Endodermal cell (in vitro differentiated cells): ENCODE data around the gene RADX. TPM values are rescaled to one million over a fixed set of nuclear protein-coding genes. Genes with fewer than 3 reads are reported as not detected.

Experiments used
- DNase-seq: peaks from one replicate; pipeline ENCODE4 v3.0.0-alpha.2; 2017
- H3K27ac ChIP-seq: 2 replicates; pipeline ENCODE4 v1.5.1; 2013; ENCODE audit warnings: mild to moderate bottlenecking, low read depth, low read length, moderate library complexity
- H3K27me3 ChIP-seq: 2 replicates; pipeline ENCODE4 v1.6.1; 2013; ENCODE audit warnings: mild to moderate bottlenecking, low read length, moderate library complexity; ENCODE audit not compliant: insufficient read depth, control insufficient read depth, poor library complexity, severe bottlenecking
- H3K36me3 ChIP-seq: 2 replicates; pipeline ENCODE4 v1.7.0; 2013; ENCODE audit warnings: mild to moderate bottlenecking, low read length, moderate library complexity; ENCODE audit not compliant: control insufficient read depth, insufficient read depth
- H3K4me1 ChIP-seq: one replicate; pipeline ENCODE4 v1.7.0; 2013; ENCODE audit warnings: low read length; ENCODE audit not compliant: control insufficient read depth, insufficient read depth
- H3K4me3 ChIP-seq: 2 replicates; pipeline ENCODE4 v1.5.1; 2013; ENCODE audit warnings: mild to moderate bottlenecking, low read length, moderate library complexity
- H3K9ac ChIP-seq: 2 replicates; pipeline ENCODE4 v1.6.1; 2013; ENCODE audit warnings: mild to moderate bottlenecking, low read length, moderate library complexity; ENCODE audit not compliant: poor library complexity, severe bottlenecking; ENCODE audit errors: extremely low read depth
- H3K9me3 ChIP-seq: 2 replicates; pipeline ENCODE4 v1.6.1; 2013; ENCODE audit warnings: mild to moderate bottlenecking, low read length, moderate library complexity; ENCODE audit not compliant: control insufficient read depth
- H3K27ac Mint-ChIP-seq: 2 replicates; pipeline ENCODE4 v1.8.0; 2020; ENCODE audit warnings: mixed read lengths
- H3K27me3 Mint-ChIP-seq: 2 replicates; pipeline ENCODE4 v1.8.0; 2021; ENCODE audit warnings: mild to moderate bottlenecking, mixed read lengths; ENCODE audit not compliant: insufficient read depth
- H3K36me3 Mint-ChIP-seq: 2 replicates; pipeline ENCODE4 v1.8.0; 2020; ENCODE audit warnings: low read depth, mixed read lengths
- H3K4me1 Mint-ChIP-seq: 2 replicates; pipeline ENCODE4 v1.8.0; 2020; ENCODE audit warnings: mixed read lengths
- H3K4me3 Mint-ChIP-seq: 2 replicates; pipeline ENCODE4 v1.8.0; 2020; ENCODE audit warnings: mild to moderate bottlenecking, moderate library complexity, mixed read lengths
- H3K9me3 Mint-ChIP-seq: 2 replicates; pipeline ENCODE4 v1.8.0; 2020; ENCODE audit warnings: mild to moderate bottlenecking, mixed read lengths
- WGBS, 2 experiments: methylation state at CpG; one replicate each; pipeline versions ENCODE4 v1.1.5 to v1.1.7; 2013; ENCODE audit warnings: missing lambda C conversion rate in 2 of 2, mixed read lengths in 1 of 2; ENCODE audit not compliant: insufficient coverage in 1 of 2, insufficient read length in 1 of 2; 5-methylcytosine and 5-hydroxymethylcytosine counted together
- total RNA-seq, 2 donors: library from RNA; stranded (reverse); fragmentation: NEBNext Ultra II Directional in 1 of 2; extraction: Animal tissue kit (Norgen Biotek cat#: 25700) in 1 of 2; gene quantifications; 2 replicates in 1 of 2; 3 replicates in 1 of 2; pipeline ENCODE4 v1.2.1, GENCODE V29; 2021
- TF ChIP-seq, protein P1 (sequence below): fragments of 200-600 bp; sonication (generic); conservative IDR thresholded peaks from 2 replicates; pipeline ENCODE4 v1.5.0; 2021; ENCODE audit warnings: antibody characterized with exemption, mild to moderate bottlenecking

Gene RADX
- total RNA-seq, 2 donors from 2014 or later: 0.40 to 4.3 TPM

GRCh38 chrX:106566362-106566761, 45.4 kb upstream of the RADX start:
- 76 to 92% methylated on average over 4 to 8 of the region's 8 CpGs for WGBS, 2 experiments
- H3K36me3 Mint-ChIP-seq: no peaks in the 10 kb centered on the region

DNA sequence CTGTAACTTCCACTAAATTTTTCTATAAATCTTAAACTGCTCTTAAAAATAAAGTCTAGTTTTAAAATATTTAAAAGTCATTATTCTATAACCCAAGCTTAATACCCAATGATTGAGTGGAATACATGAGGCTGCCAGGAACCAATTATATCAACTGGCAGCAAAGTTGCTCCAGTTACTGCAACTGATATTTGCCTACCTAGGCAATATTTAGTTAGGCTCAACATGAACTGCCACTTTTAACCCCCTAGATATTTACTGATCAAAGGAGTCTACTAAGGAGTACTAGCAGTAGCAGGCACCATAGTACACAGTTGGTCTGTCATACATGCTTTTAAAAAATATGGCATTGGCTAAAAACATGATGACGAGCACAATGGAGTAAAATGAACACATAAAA, 29.9 kb upstream of the RADX start:
- no peak overlapping the region for H3K4me3 ChIP-seq
- Mint-ChIP-seq H3K4me1 (no peaks in the 10 kb centered on the region), H3K9me3 (peaks cover 61% of the 10 kb centered on the region)

More at GRCh38 chrX:106566362-106566761, 45.4 kb upstream of the RADX start:
- no peaks in the 10 kb centered on the region for H3K27me3 ChIP-seq
- TF ChIP-seq, protein P1, sequence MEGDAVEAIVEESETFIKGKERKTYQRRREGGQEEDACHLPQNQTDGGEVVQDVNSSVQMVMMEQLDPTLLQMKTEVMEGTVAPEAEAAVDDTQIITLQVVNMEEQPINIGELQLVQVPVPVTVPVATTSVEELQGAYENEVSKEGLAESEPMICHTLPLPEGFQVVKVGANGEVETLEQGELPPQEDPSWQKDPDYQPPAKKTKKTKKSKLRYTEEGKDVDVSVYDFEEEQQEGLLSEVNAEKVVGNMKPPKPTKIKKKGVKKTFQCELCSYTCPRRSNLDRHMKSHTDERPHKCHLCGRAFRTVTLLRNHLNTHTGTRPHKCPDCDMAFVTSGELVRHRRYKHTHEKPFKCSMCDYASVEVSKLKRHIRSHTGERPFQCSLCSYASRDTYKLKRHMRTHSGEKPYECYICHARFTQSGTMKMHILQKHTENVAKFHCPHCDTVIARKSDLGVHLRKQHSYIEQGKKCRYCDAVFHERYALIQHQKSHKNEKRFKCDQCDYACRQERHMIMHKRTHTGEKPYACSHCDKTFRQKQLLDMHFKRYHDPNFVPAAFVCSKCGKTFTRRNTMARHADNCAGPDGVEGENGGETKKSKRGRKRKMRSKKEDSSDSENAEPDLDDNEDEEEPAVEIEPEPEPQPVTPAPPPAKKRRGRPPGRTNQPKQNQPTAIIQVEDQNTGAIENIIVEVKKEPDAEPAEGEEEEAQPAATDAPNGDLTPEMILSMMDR: no peak
- H3K9ac ChIP-seq: no peak overlapping the region
- no peak for DNase-seq
- Mint-ChIP-seq H3K27ac (no peak overlapping the region), H3K4me3 (no peak overlapping the region), H3K9me3 (peaks cover 70% of the 10 kb centered on the region), H3K27me3 (peaks cover 20% of the 10 kb centered on the region), H3K4me1 (peaks cover 8% of the 10 kb centered on the region)
- no peaks in the 10 kb centered on the region for H3K9me3 ChIP-seq
- H3K36me3 ChIP-seq: no peaks in the 10 kb centered on the region
- no peaks in the 10 kb centered on the region for H3K4me1 ChIP-seq
- H3K27ac ChIP-seq: no peak overlapping the region
- no peak overlapping the region for H3K4me3 ChIP-seq

GRCh38 chrX:106585478-106585877, 26.3 kb upstream of the RADX start:
- Histone ChIP-seq H3K27ac (no peak overlapping the region), H3K9me3 (no peaks in the 10 kb centered on the region), H3K9ac (no peak overlapping the region), H3K27me3 (no peaks in the 10 kb centered on the region), H3K4me1 (no peaks in the 10 kb centered on the region), H3K36me3 (no peaks in the 10 kb centered on the region), H3K4me3 (no peak overlapping the region)
- WGBS, 2 experiments: 100% methylated on average over 2 of the region's 2 CpGs; no CpG with 5 or more reads in 1 of the 2 experiments
- H3K4me3 Mint-ChIP-seq: no peak overlapping the region
- H3K36me3 Mint-ChIP-seq: no peaks in the 10 kb centered on the region
- no peak for DNase-seq
- no peak overlapping the region for H3K27ac Mint-ChIP-seq
- peaks cover 32% of the 10 kb centered on the region for H3K9me3 Mint-ChIP-seq
- TF ChIP-seq, protein P1: no peak
- H3K4me1 Mint-ChIP-seq: no peaks in the 10 kb centered on the region
- H3K27me3 Mint-ChIP-seq: no peaks in the 10 kb centered on the region

More for the DNA sequence above, 29.9 kb upstream of the RADX start:
- no peaks in the 10 kb centered on the region for H3K4me1 ChIP-seq
- H3K27ac Mint-ChIP-seq: no peak overlapping the region
- H3K4me3 Mint-ChIP-seq: no peak overlapping the region
- no CpG with 5 or more reads among the region's 1 CpG for WGBS, 2 experiments
- H3K9me3 ChIP-seq: peaks cover 6% of the 10 kb centered on the region
- no peak overlapping the region for H3K27ac ChIP-seq
- no peak for DNase-seq
- no peaks in the 10 kb centered on the region for H3K27me3 Mint-ChIP-seq
- H3K36me3 Mint-ChIP-seq: no peaks in the 10 kb centered on the region
- H3K9ac ChIP-seq: no peak overlapping the region
- TF ChIP-seq, protein P1: no peak
- H3K27me3 ChIP-seq: no peaks in the 10 kb centered on the region
- no peaks in the 10 kb centered on the region for H3K36me3 ChIP-seq
